ENCODE data around the gene APP.

GRCh38 chr21:26110715-26111114 is 59.9 kb downstream of the APP start:
- TF ChIP-seq, protein P1, sequence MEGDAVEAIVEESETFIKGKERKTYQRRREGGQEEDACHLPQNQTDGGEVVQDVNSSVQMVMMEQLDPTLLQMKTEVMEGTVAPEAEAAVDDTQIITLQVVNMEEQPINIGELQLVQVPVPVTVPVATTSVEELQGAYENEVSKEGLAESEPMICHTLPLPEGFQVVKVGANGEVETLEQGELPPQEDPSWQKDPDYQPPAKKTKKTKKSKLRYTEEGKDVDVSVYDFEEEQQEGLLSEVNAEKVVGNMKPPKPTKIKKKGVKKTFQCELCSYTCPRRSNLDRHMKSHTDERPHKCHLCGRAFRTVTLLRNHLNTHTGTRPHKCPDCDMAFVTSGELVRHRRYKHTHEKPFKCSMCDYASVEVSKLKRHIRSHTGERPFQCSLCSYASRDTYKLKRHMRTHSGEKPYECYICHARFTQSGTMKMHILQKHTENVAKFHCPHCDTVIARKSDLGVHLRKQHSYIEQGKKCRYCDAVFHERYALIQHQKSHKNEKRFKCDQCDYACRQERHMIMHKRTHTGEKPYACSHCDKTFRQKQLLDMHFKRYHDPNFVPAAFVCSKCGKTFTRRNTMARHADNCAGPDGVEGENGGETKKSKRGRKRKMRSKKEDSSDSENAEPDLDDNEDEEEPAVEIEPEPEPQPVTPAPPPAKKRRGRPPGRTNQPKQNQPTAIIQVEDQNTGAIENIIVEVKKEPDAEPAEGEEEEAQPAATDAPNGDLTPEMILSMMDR (IDR thresholded peaks at IDR 0.05) = no peak
- no peak for TF ChIP-seq POLR2A (IDR thresholded peaks at IDR 0.05)
